HL-60/S4 treated with phorbol 12-myristate 13-acetate at 8.2 ng/mL for 4 days and 3 days (cell line): ENCODE data around the gene RRM1.

Experiments used
- in situ Hi-C: fragments of 300-500 bp; cut with MboI; formaldehyde crosslinking; loops from 2 replicates; pipeline ENCODE4 v1.15.0; 2022; ENCODE audit warnings: low sequenced_read_pairs

Gene RRM1

DNA sequence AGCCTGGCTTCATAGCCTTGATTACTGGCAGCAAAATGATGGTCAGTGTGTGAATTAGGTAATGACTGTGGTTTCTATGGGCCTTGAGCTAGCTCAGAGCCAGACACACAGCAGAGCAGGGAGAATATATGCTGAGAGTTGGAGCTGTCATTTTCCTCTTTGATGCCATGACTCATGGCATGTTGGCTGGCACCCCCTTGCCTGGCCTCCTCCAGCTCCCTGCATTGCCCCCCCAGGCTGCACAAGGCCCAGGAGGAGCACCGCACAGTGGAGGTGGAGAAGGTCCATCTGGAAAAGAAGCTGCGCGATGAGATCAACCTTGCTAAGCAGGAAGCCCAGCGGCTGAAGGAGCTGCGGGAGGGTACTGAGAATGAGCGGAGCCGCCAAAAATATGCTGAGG lies 20.3 kb upstream of the RRM1 start:
- in situ Hi-C loops = no loop called here

DNA sequence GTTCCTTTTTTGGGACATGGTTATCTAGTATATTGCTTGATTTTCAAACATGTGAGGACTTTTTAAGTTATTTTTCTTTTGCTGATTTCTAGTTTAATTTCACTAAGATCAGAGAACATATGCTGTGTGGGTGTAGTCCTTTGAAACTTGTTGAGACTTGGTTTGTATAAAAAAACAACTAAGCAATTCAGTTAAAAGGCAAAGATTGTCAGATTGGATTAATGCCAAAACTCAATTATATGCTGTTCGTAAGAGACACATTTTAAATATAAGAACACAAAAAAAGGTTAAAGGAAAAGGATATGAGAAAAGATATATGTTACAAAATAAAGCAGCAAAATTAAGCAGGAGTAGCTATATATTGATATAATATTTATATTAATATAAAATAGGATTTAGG lies 17.8 kb upstream of the RRM1 start:
- in situ Hi-C loops = no loop called here

DNA sequence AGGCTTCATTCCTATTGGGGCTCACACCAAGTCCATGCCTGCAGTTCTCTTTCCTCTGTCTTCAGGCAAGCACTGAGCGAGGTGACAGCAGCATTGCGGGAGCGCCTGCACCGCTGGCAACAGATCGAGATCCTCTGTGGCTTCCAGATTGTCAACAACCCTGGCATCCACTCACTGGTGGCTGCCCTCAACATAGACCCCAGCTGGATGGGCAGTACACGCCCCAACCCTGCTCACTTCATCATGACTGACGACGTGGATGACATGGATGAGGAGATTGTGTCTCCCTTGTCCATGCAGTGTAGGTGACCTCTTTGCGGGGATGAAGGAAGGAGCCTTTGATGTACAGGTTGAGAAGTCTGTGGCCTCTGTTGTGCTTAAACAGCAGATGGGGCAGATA lies 11.4 kb upstream of the RRM1 start:
- in situ Hi-C loops = no loop called here

DNA sequence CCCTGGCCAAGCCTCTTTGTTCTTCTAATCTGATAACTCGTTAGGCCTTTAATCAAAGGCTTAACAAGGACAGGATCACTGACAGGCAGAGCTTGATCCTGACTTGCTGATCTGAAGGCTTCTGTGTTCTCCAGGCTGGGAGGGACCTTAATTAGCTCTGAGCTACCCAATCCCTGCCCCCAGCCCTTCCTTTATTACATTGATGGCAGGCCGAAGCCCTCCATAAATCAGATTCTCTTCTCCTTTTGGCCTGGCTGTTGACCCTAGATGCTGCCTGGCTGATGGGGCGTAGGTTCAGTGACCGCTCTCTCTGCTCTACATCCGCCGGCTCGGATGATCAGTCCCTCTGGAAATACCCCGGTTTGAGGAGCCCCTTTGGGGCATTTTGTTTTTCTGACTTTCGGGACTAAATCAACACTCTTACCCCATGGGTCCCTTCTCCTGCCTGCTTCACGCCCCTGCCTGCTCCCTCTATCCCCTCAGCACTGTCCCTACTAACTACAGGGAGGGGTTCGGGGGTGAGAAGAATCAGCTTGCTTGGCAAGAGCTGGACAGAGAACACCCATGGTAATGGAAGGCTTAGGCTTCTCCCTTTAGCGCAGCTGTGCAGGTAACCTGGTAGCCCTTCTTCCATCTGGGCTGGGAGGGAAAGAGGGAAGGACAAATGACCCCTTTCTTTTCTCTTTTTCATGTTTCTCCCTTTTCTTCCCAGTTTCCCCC lies 10.0 kb upstream of the RRM1 start:
- in situ Hi-C loops = no loop called here

DNA sequence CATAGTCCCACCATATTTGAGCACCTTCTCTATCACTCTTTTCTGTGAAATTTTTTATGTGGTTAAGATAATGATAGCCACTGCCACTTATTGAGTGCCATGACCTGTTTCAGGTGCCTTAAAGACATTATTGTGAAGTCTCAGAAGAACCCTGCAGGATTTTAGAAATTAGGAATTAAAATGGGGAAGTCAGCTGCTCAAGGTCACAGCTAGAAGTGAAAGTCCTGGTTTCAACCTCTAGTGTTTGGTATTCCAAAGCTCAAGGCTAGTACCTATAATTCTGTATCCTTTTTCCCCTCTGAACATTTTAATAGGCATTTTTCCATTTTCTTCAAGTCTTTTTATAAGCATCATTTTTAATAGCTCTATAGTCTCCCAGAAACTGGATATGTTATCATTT lies 9.0 kb upstream of the RRM1 start:
- in situ Hi-C loops = no loop called here

DNA sequence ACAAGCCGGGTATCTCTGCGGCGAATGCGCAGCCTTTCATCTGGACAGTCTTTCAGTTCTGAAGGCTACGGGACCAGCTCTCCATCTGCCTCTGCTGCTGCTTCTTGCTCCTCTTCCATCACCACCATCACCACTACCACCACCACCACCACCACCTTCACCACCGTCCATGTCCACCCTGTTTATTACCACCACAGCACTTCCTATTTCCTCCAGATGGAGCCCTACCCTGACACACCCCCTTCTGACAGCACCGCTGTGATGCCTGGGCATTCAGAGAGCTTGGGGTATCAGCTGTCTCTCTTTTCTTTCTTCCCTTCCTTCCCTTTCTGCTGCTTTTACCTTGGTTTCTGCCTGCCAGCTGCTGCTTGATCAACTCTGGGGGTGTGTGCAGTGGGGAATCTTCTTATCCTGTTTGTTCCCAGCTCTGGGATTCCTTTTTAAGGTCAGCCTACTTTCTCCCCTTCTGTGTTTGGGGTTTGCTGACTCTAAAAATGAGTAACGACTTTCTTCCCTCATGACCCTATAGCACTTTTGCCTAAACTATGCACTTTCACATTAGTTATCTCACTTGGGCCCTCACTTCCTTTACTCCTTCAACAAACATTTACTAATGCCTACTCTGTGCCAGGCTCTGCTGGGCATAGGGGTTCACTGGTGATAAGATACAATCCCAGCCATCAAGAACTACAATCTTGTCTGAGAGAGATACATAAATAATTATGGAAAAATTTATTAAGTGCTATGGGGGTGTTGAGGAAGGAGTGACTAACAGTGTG lies 7.8 kb upstream of the RRM1 start:
- in situ Hi-C loops = no loop called here

DNA sequence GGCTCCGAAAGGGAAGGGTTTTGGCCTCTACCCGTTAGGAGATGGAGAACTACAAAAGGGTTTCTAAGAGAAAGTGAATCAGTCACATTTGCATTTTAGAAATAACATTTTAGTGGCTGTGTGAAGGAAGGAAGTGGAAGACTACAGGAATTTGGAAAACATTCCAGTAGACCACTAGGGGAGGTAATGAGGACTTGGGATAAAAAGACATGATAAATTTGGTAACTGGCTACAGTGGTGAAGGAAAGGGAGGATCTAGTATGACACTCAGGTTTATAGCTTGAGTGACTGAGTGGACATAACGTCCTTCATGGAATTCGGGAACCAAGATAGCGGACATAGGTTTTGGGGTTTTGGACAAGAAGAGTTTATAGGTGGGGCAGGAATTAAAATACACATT lies 7.0 kb upstream of the RRM1 start:
- in situ Hi-C loops = no loop called here

DNA sequence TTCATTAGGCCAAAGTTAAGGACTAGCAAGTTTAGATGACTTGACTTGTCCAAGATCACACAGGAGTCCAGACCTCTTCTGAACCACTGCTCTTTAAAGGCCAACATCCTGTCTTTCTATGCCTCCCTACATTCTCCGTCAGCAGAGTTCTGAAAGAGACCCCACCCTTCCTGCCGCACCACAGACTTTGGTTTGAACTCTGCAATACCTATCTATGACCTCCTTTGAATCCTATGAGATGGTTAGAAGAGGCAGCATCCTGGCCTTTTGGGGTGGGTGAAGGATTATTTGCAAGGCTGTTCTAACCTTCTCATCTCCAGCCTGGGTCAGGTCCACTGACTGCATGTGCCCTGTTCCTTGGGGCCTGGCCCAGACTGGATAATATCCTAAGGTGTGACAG lies 4.3 kb upstream of the RRM1 start:
- in situ Hi-C loops = no loop called here

DNA sequence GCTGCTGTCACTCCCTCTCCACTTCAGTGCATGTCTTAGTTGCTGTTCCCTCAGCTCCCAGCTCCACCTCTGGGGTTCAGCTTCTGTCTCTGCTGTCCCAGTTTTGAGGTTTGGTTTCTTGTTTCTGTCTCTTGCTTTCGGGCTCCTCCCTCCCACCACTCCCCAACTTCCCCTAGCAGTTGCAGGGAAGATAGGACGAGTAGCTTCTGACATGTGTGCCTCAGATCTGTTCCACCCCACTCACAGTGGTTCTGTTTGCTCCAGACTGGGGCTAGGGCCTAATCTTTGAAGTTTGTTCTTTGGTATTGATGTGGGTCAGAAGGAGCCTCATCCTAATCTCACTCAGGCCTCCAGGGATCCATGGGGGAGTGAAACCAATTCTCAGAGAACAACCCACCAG lies 2.6 kb upstream of the RRM1 start:
- in situ Hi-C loops = no loop called here

DNA sequence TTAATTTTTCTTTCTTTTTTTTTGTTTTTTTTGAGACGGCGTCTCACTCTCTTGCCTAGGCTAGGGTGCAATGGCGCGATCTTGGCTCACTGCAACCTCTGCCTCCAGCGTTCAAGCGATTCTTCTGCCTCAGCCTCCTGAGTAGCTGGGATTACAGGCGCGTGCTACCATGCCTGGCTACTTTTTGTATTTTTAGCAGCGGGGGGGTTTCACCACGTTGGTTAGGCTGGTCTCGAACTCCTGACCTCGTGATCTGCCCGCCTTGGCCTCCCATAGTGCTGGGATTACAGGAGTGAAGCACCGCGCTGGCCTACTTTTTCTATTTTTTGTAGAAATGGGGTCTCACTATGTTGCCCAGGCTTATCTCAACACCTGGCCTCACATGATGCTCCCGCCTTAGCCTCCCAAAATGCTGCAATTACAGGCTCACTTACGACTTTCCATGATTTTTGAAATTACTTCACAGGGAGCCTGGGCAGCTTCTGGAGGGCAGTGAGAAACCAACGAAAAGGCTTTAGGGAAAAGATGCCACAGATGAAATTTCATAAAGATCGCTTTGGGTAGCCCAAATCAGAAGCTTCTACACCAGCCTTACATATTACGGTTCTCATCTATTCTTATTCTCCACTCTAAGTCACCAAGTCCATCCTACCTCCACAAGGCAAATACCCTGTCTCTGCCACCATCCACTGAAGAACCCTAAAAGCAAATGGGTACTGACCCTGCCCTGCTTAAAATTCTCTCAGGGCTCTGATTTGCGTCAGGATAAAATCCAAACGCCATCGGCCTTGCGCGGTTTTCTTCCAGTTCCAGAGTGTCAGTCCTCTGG lies 866 bp upstream of the RRM1 start:
- in situ Hi-C loops = no loop called here

DNA sequence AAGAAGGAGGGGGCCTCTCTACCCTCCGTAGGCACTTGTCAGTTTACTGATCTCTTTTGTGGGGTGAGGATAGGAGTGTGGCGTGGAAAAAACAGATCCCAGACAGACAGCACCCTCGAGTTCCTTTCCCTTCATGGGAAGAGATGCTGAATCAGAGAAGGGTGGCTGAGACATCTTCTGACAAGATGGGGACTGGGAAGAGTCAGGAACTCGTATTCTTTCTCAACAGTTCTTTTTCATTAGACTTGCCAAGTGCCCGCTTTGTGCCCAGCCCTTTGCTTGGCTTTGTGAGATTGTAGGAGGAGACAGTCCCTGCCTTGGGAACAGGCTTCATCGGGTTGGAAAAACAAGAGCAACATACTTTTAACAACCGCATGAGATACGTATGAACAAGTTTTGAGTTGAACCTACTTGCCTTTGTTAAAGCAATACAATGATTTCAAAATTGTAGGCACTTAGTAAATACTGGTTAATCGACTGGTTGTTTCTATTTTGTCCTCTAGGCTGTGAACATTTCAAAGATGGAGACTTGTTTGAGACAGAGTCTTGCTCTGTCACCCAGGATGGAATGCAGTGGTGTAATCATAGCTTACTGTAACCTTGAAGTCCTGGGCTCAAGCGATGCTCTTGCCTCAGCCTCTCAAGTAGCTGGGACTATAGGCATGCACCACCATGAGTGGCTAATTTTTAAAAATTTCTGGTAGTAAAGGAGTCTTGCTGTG lies 1.1 kb downstream of the RRM1 start:
- in situ Hi-C loops = no loop called here

DNA sequence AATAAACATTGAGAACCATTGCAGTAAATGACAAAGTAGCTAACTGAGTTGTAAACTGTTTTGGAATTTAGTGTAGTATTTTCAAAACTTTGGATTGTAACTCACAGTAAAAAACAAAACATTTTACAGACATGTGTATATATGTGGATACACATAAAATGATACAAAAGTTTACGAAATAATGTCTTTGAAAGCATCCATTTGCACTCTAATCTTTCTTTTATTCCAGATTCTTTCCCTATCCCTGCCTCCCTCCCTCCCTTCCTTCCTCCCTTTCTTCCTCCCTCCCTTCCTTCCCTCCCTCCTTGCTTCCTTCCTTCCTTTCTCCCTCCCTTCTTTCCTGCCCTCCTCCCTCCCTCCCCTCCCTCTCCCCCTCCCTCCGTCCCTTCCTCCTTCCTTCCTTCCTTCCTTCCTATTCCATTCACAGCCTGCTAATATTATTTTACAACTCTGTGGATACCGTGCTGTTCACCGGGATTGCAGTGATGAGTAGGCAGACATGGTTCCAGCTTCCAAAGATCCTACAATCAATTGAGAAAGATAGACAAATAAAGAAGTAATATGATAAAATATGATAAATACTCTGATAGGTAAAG lies 3.5 kb downstream of the RRM1 start:
- in situ Hi-C loops = no loop called here

DNA sequence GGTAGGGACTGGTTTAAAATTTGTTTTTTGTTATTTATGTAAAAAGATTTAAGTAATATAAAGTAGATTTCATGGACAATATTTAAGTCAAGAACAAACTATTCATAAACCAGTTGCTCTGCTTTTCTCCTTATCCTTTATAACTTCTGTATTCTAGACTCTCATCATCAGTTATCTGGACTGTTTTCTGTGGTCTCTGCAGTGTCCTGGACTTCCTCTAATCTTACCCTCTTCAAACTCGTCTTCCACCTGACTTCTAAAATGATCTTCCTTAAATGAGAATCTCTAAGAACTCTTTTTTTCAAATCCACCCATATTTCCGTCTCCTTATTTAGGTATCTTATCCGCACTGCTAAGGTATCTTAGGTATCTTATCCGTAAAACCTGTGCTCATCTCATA lies 8.1 kb downstream of the RRM1 start:
- in situ Hi-C loops = no loop called here

DNA sequence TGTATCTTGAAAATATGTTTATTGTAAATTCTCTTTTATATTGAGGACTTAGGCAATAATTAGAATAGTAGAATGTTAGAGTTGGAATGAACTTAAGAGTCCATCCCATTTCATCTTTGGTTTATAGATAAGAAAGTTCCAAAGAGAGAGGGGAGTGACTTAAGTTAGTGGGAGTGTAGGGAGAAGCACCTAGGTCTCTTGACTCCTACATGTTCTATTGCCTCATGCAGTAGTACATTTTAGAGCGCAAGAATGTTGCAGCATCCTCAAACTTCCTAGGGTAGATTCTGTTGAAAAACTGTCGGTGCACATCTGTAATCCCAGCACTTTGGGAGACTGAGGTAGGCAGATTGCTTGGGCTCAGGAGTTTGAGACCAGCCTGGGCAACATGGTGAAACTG lies 8.7 kb downstream of the RRM1 start:
- in situ Hi-C loops = no loop called here

DNA sequence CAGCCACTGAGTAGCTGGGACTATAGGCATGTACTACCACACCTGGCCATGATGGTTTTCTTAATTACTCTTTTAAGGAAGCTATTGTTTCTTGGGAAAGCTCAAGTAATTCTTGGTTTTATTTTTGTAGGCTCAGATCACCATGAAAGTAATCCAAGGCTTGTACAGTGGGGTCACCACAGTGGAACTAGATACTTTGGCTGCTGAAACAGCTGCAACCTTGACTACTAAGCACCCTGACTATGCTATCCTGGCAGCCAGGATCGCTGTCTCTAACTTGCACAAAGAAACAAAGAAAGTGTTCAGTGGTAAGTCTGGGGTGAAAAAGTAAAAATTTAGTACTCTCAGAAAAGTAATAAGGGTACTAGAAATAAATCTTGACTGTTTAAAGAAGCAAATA lies 11.3 kb downstream of the RRM1 start:
- in situ Hi-C loops = no loop called here

DNA sequence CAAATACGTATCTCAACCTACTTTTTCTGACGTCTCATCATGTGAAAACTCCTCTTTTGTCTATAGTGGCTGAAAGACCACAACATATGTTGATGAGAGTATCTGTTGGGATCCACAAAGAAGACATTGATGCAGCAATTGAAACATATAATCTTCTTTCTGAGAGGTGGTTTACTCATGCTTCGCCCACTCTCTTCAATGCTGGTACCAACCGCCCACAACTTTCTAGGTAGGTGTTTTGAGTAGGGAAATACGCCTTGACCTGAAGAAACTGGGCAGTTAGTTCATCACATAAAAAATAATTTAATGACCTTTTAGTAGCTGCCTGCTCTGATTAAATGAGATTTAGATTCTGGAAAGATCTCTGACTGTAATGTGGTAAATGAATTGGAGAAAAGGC lies 17.2 kb downstream of the RRM1 start:
- in situ Hi-C loops = no loop called here

DNA sequence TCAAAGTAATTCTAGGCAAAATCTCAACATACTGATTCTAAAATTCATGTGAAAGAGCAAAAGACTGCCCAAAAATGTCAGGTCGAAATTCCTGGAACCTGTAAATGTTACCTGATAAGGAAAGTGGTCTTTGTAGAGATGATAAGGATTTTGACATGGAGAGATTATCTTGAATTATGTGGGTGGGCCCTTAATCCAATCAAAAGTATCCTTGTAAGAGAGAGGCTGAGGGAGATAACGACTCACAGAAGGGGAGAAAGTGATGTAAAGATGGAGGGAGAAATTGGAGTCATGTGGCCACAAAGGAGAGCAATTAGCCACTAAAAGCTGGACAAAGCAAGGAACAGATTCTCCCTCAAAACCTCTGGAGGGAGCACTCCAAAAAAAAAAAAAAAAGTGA lies 20.5 kb downstream of the RRM1 start:
- in situ Hi-C loops = no loop called here

DNA sequence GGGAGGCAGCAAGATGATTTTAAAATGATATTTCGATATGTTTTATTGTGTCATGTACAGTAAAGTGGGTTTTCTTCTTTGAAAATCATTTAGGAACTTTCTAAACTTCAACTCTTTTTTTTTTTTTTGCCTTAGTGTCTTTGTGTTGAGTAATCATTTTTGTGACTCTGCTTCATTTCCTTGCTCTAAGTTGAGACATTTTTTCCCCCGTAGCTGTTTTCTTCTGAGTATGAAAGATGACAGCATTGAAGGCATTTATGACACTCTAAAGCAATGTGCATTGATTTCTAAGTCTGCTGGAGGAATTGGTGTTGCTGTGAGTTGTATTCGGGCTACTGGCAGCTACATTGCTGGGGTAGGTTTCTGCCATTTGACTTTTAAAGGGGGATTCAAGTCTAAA lies 23.5 kb downstream of the RRM1 start:
- in situ Hi-C loops = no loop called here

DNA sequence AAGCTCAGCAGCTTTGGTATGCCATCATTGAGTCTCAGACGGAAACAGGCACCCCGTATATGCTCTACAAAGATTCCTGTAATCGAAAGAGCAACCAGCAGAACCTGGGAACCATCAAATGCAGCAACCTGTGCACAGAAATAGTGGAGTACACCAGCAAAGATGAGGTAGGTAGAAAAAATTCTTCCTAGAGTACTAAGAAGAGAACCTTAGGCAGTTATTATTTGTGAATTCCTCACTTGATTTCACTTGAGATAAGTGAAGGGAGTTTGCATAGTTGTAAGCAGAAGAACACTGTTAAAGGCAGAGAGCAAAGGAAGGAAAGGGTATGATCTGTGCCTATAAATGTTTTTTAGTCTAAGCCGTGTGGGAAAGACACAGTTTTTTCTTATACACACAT lies 28.6 kb downstream of the RRM1 start:
- in situ Hi-C loops = no loop called here

DNA sequence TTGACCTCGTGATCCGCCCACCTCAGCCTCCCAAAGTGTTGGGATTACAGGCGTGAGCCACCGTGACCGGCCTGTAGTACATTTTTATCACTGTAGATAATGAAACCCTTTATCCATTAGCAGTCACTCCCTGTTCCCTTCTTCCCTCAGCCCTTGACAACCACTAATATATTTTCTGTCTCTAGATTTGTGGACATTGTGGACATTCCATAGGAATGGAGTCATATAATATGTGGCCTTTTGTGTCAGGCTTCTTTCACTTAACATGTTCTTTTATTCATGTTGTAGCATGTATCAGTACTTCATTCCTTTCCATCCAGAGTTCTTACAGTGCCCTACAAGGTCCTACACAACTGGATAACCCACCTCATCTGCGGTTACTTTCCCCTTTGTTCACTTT lies 30.5 kb downstream of the RRM1 start:
- in situ Hi-C loops = no loop called here

DNA sequence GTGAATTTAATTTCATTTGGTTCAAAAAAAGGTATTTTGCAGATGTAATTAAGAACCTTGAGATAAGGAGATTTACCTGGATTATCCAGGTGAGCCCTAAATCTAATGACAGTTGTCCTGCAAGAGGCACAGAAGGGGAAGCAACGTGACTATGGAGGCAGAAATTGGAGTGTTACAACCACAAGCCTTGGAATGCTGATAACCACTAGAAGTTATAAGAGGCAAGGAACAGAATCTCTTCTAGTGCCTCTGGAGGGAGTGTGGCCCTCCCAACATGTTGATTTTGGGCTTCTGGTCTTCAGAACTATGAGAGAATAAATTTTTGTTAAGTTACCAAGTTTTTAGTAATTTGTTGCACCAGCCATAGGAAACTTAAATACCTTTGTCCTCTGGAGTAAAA lies 32.8 kb downstream of the RRM1 start:
- in situ Hi-C loops = no loop called here
